DND-41 (cell line): ENCODE data around the gene SLX4IP.

Source experiments
- EZH2 ChIP-seq: IDR thresholded peaks from 3 replicates; pipeline ENCODE4 v1.6.1; 2012; ENCODE audit warnings: borderline replicate concordance, low read depth, mild to moderate bottlenecking, moderate library complexity, low read length, inconsistent platforms; ENCODE audit not compliant: severe bottlenecking
- TF ChIP-seq, protein P1 (sequence below): IDR thresholded peaks from 2 replicates; pipeline ENCODE4 v1.5.1; 2012; ENCODE audit warnings: borderline replicate concordance, low read length, moderate library complexity, mild to moderate bottlenecking; ENCODE audit not compliant: poor library complexity, severe bottlenecking; ENCODE audit errors: extremely low read depth

DNA sequence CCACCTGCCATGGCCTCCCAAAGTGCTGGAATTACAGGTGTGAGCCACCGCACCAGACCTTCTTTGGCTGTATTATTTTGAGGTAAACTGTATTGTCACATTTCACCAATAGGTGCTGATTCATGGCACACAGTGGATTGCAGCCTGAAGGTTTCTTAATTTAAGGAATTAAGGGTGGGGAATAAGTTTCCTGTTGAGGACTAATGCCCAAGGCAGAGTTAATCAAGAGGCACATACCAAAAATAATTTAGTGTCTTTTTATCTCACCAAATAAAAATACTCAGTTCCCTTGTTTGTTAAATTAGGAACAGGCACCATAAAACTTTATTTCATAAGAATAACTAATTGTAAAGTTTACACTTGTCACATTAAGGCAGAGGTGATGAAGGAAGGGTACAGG, 103.7 kb downstream of the SLX4IP start:
- TF ChIP-seq, protein P1, sequence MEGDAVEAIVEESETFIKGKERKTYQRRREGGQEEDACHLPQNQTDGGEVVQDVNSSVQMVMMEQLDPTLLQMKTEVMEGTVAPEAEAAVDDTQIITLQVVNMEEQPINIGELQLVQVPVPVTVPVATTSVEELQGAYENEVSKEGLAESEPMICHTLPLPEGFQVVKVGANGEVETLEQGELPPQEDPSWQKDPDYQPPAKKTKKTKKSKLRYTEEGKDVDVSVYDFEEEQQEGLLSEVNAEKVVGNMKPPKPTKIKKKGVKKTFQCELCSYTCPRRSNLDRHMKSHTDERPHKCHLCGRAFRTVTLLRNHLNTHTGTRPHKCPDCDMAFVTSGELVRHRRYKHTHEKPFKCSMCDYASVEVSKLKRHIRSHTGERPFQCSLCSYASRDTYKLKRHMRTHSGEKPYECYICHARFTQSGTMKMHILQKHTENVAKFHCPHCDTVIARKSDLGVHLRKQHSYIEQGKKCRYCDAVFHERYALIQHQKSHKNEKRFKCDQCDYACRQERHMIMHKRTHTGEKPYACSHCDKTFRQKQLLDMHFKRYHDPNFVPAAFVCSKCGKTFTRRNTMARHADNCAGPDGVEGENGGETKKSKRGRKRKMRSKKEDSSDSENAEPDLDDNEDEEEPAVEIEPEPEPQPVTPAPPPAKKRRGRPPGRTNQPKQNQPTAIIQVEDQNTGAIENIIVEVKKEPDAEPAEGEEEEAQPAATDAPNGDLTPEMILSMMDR: no peak
- no peak for TF ChIP-seq EZH2
